LNCAP (cell line): ENCODE results near the gene PITX1.

Source experiments
- CTCF ChIP-seq: fragments of 450-650 bp; IDR thresholded peaks from 2 replicates; pipeline ENCODE4 v1.5.1; 2017; ENCODE audit warnings: mild to moderate bottlenecking

PITX1 gene

GRCh38 chr5:135053278-135053677, 19.2 kb upstream of the PITX1 start:
- no peak for TF ChIP-seq CTCF

- TF ChIP-seq CTCF = no peak
Measured at GRCh38 chr5:135052511-135053145, 18.6 kb upstream of the PITX1 start.

- no peak for TF ChIP-seq CTCF
Measured at GRCh38 chr5:135051872-135052271, 17.8 kb upstream of the PITX1 start.

- TF ChIP-seq CTCF = no peak
Measured at GRCh38 chr5:135051399-135051798, 17.4 kb upstream of the PITX1 start.

- TF ChIP-seq CTCF = no peak
Measured at GRCh38 chr5:135050244-135050767, 16.3 kb upstream of the PITX1 start.

- TF ChIP-seq CTCF = no peak
Measured at GRCh38 chr5:135048930-135049329, 14.9 kb upstream of the PITX1 start.

GRCh38 chr5:135048286-135048685, 14.3 kb upstream of the PITX1 start:
- no peak for TF ChIP-seq CTCF

- TF ChIP-seq CTCF = no peak
Measured at GRCh38 chr5:135047347-135047695, 13.3 kb upstream of the PITX1 start.
